Adipocyte (in vitro differentiated cells): ENCODE results near the gene NT5C3B.
"Not testable (repeated sequence)": the region's sequence is repeated elsewhere in the genome, so short reads cannot be mapped to it uniquely, and the experiment has no call there.

ENCODE experiments used
- DNase-seq: peaks from one replicate; pipeline ENCODE4 v3.0.0-alpha.2; 2015; ENCODE audit warnings: low read depth
- H3K27me3 ChIP-seq: replicated peaks from 2 replicates; pipeline ENCODE4 v1.7.0; 2013; ENCODE audit warnings: mild to moderate bottlenecking, low read length, moderate library complexity; ENCODE audit not compliant: control insufficient read depth, insufficient read depth
- H3K36me3 ChIP-seq: 2 replicates; pipeline ENCODE4 v1.7.0; 2013; ENCODE audit warnings: low read length, mild to moderate bottlenecking, moderate library complexity; ENCODE audit not compliant: control insufficient read depth, insufficient read depth, severe bottlenecking
- H3K4me1 ChIP-seq: 2 replicates; pipeline ENCODE4 v1.7.0; 2013; ENCODE audit warnings: mild to moderate bottlenecking, low read length, moderate library complexity; ENCODE audit not compliant: control insufficient read depth, insufficient read depth
- H3K4me3 ChIP-seq: 2 replicates; pipeline ENCODE4 v1.7.0; 2013; ENCODE audit warnings: mild to moderate bottlenecking, low read length, moderate library complexity
- H3K9ac ChIP-seq: 2 replicates; pipeline ENCODE4 v1.7.0; 2013; ENCODE audit warnings: mild to moderate bottlenecking, low read length, moderate library complexity
- H3K9me3 ChIP-seq: 2 replicates; pipeline ENCODE4 v1.7.0; 2013; ENCODE audit warnings: mild to moderate bottlenecking, low read length, moderate library complexity; ENCODE audit not compliant: control insufficient read depth

NT5C3B gene

GRCh38 chr17:41776262-41776900 is 59.7 kb downstream of the NT5C3B start:
- peaks cover 18% of the 10 kb centered on the region for H3K27me3 ChIP-seq
- not testable (repeated sequence) for H3K4me3 ChIP-seq, H3K36me3 ChIP-seq, H3K9me3 ChIP-seq, H3K4me1 ChIP-seq, H3K9ac ChIP-seq, DNase-seq

- Histone ChIP-seq H3K9me3 (no peaks in the 10 kb centered on the region), H3K27me3 (peaks cover 20% of the 10 kb centered on the region), H3K9ac (no peak overlapping the region), H3K4me3 (no peak overlapping the region), H3K4me1 (peaks cover 9% of the 10 kb centered on the region), H3K36me3 (no peaks in the 10 kb centered on the region)
- no peak for DNase-seq
Measured at GRCh38 chr17:41775394-41776226, 60.4 kb downstream of the NT5C3B start.
